HG02981 (cell line): ENCODE data around the gene HSPA12A.

Experiments used
- ATAC-seq: cut with Tn5 transposase; IDR thresholded peaks from one replicate; pipeline ENCODE4 v1.9.1; 2021; ENCODE audit warnings: mild to moderate bottlenecking, moderate library complexity; ENCODE audit not compliant: unreplicated experiment

The HSPA12A gene

GRCh38 chr10:116634126-116634975, 108.0 kb downstream of the HSPA12A start:
- ATAC-seq, result no peak

DNA sequence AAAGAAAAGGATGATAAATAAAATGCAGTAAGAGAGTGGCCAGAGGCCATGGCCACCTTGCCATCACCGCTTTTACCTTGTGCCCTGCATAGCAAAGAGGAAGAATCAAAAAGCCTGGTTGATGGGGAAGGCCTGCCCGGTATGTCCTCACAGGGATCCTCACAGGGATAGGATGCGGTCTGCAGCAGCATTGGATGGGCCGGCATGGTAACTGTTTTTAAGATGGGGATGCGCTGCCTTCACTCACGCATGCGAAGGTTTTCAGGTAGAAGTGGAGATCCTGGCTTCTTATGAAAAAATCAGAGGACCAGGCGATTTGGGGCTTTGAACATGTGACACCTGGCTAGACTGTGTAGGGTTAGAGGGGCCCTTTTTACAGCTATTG, 109.2 kb downstream of the HSPA12A start:
- no peak for ATAC-seq

GRCh38 chr10:116632596-116633215, 109.7 kb downstream of the HSPA12A start:
- ATAC-seq, result no peak

DNA sequence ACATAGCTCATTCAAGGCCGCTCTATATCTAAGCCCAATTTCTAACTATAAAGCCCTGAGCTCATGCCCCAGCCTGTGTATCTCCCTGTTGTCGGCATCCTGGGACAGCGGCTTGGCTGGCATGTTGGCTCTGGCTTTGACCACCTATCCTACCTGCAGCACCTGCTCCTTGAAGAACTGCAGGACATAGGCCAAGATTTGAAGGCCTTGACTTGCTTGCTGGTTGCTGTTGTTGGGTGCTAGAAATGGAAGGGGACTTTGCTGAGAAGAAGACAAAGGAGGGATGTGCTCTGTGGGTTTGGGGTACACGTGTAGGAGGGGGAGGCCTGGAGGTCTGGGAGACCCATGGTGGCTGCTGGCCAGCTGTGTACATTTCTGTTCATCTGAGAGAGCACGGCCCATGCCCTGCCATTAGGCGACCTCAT, 110.5 kb downstream of the HSPA12A start:
- ATAC-seq, result no peak

DNA sequence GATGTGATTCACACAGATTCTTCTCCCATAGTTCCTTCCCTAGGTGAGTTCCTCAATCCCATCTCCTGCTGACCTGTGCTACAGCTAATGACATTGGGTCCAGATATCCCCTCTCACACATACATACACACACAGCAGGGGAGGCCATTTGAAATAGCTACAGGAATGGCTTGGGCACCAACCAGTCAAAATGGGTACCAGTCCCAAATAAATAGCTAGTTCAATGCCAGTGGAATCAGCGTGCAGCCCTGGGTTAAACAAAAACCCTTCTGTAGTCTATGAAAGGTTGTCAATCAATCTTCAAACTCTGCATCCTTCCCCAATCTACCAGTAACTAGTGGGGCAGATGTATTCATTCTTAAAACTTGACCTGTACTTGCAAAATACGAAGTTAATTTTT, 112.3 kb downstream of the HSPA12A start:
- no peak for ATAC-seq

DNA sequence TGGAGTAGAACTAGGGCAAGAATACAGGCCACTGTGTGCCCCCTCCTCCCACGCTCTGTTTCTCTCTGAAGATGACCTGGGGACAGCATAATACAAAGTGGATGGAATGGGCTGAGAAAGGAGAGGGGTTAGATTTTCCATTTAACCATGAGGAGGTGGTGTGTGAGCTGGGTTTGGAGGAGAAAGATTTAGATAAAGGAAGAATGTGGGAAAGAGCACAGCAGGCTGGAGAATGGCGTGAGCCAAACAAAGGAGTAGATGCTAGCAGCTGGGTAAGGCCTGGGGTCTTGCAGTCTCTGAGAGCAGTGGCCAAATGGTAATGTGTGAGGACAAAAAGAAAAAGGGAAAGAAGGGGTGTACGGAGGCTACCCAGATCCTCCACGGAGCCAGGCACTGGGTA, 113.0 kb downstream of the HSPA12A start:
- ATAC-seq, result no peak

GRCh38 chr10:116627386-116627933, 114.9 kb downstream of the HSPA12A start:
- no peak for ATAC-seq

DNA sequence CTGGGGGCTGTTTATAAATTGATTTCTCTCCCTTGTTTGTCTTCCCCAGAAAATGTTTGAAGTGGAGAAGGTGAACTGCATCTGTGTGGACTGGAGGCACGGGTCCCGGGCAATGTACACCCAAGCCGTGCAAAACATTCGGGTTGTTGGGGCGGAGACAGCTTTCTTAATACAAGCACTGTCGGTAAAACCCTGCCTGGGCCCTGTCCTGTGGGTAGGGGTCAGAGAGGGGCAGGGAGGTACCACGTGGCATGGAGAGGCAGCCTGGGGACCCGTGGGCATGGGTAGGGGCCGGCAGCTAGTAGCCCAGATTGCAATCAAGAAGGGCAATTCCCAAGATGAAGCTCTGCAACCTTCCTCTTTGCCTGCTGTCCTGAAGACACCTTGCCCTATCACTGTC, 115.6 kb downstream of the HSPA12A start:
- ATAC-seq, result no peak

- ATAC-seq, result no peak
Measured at GRCh38 chr10:116625845-116626244, 116.5 kb downstream of the HSPA12A start.

- ATAC-seq, result no peak
Measured at GRCh38 chr10:116621934-116622655, 120.3 kb downstream of the HSPA12A start.

DNA sequence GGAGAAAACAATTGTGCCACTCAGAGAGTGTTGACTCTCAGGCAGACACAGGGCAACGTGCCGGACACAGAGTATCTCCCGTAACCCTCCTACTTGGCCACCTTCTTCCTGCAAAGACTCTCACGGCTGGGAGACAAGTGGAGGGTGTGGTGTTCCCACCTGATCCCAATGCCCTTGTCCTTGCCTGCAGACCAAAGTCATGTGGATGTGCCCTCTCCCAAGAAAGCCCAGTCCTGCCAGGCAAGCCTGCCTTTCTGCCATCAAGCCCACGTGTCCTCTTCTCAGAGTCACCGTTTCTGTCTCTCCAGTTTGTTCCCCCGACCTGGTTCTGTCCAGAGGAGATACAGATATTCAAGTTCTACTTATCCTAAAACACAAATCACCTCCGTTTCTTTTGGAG, 120.9 kb downstream of the HSPA12A start:
- no peak for ATAC-seq
